ENCODE data around the gene IFITM2.

DNA sequence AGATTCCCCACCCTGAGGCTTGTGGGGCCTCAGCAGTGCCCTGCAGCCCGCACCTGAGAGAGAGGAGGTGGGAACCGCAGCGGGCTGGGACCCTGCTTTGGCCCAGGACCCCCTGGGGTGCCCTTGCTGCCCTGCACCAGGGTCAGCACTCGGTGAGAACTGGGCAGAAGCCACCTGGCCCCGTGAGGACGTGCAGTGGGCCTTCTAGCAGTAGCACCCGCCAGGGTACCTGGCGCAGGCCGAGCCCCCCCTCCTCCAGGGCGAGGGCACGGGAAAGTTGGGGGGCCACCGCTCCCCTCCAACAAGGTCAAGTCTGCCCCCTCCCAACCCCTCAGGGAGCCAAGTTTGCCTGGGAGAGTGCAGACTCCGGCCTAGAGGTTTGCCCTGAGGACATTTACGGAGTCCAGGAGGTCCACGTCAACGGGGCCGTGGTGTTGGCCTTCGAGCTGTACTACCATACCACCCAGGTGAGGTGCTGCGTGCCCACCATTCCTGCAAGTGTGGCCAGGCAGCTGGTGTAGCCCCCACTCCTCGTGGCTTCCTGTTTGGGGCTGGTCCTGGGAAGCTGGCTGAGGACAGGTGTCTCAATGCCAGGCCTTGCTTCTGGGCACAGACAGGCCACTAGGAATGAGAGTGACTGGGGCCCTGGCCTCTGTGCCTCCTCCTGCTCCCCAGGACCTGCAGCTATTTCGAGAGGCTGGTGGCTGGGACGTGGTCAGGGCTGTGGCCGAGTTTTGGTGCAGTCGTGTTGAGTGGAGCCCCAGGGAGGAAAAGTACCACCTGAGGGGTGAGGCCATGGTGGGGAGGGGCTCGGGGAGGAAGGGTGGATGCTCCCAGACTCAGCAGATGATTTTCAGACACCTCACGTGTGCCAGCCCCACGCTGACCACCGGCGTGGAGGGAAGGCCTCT lies 15.2 kb upstream of the IFITM2 start:
- TF ChIP-seq EZH2phosphoT487 (IDR thresholded peaks at IDR 0.05; ENCODE audit: insufficient read depth, low read depth) (no peak), EZH2 (IDR thresholded peaks at IDR 0.05; ENCODE audit: insufficient read depth, poor library complexity, severe bottlenecking) (no peak)

All from GM23248 (cell line).